ENCODE data around the gene HK3.

- TF ChIP-seq, protein P1, sequence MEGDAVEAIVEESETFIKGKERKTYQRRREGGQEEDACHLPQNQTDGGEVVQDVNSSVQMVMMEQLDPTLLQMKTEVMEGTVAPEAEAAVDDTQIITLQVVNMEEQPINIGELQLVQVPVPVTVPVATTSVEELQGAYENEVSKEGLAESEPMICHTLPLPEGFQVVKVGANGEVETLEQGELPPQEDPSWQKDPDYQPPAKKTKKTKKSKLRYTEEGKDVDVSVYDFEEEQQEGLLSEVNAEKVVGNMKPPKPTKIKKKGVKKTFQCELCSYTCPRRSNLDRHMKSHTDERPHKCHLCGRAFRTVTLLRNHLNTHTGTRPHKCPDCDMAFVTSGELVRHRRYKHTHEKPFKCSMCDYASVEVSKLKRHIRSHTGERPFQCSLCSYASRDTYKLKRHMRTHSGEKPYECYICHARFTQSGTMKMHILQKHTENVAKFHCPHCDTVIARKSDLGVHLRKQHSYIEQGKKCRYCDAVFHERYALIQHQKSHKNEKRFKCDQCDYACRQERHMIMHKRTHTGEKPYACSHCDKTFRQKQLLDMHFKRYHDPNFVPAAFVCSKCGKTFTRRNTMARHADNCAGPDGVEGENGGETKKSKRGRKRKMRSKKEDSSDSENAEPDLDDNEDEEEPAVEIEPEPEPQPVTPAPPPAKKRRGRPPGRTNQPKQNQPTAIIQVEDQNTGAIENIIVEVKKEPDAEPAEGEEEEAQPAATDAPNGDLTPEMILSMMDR (IDR thresholded peaks at IDR 0.05; ENCODE audit: low read depth, low read length): no peak
- TF ChIP-seq EZH2phosphoT487 (IDR thresholded peaks at IDR 0.05; ENCODE audit: low read depth): no peak
These were observed 38.8 kb downstream of the HK3 start for GRCh38 chr5:176860381-176860780.

Measured in OCI-LY3 (cell line).